Activated T-cell treated with anti-CD3 and anti-CD28 coated beads, Interleukin-2, amount 50 U/mL, for 48 hours (primary cell): Measurements from ENCODE around the gene MICAL3.

Source experiments
- DNase-seq, 2 experiments: peaks; one replicate each; pipeline ENCODE4 v3.0.0-alpha.2; 2020

Gene MICAL3

DNA sequence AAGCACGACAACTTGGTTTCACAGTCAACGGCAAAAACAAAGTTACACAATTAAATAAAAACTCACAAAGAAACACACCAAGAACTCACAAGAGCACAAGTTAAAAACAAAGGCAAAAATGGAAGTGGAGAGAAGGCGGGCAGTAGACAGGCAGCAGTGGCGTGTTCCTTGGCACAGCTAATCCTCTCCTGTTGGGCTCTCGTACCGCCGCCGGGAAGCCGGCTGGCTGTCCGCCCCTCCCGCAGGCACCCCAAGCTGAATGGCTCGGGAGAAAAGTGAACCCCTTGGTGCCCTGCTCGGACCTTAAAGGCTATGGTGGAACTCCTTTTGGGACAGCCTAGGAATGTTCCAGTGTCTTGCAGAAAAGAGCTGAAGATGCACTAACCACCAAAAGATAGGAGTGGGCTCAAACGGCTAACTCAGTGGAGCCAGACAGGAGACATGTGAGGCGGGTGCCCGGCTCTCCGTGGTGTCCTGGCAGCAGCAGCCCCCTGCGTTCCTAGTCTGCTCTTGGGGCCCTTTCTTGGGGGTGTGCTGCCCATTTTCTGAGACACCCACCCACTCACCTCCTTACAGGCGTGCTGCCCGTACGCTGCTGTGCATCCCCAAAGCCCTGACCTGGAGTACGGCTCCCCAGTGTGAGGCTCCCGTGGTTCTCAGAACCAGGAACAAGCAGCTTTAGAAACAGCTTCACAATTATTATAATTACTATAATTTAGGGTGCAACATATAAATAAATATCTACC lies 164.0 kb downstream of the MICAL3 start:
- no peak for DNase-seq

DNA sequence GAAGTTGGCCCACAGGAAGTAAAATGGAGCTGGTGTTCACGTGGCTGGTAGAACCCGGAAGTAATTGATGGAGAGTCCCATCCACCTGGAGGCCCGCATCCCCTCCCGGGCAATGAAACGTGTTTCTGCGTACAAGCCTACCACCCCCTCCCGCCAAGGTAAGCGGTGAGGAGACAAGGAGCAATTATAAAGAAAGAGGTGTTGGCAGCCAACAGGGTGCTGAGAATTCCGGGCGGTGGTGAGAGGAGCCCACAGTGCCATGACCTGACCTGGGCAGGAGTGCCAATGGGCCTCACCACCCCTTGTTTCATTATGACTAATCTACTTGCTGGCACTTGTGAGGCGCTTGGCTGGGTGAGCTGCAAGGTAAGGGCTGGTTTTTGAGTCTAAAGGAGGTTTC lies 166.3 kb downstream of the MICAL3 start:
- no peak for DNase-seq

DNA sequence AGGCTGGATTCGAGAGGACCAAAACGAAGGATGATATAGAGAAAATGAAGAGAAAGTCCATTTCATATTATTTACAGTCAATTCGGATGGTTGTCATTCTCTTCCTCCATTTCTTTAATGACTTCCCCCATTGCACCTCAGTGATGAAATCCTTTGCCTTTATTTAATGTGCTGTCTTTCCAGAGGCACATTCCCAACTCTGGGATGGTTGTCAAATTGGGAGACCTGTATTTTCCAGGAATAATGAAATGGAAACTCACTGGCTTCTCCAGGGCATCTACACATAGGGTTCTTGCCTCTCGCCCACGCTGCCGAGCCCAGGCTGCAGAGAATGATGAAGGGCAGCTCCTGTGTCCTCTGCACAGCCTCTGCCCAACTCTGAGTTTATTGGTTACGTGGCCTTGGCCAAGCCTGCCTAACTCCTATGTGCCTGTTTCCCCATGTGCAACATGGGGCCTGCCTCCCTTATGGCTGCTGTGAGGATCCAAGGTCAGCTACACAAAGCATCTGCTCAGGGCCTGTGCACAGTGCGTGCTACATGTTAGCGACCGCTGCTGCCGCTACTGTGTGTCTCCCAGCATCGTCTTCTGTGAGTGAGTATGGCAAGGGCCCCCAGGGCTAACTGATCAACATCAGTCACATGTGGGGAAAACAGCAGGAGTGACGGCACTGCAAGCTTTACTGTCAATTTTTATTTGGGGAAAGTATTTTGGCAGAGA lies 168.6 kb downstream of the MICAL3 start:
- no peak for DNase-seq

DNA sequence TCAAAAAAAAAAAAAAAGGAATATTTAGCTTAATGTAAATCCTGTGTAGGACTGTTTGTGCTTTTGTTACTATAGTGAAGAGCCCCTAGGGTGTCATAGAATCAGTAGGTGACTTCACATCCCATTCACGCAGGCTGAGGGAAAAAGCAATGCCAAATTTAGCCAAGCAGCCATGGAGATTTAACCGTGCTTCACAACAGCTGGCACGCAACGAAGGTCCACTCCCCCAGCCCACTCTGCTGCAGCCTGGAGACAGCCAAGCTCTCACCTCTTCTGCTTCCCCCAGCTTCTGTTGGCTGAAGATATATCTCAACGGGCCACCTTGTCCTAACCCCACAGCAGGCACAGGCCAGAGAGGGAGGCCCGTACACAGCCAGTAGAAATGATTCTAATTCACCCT lies 171.3 kb downstream of the MICAL3 start:
- no peak for DNase-seq

DNA sequence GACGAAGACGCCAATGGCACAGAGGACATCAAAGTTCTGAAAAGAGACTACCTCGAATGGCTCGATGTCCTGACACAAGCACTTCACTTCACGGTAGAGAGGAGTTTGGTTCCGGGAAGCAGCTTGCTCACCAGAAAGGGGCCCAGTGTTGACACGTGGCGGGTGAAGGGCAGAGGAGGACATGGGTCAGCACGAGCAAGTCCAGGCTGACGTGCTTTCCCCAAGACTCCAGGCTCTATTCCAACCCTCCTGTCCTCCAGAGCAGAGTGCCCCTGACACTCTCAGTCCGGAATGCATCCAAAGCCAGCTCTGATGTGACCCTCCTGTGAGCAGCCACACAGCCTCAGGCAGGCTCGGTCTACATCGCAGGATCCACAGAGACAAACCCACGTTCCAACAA lies 172.6 kb downstream of the MICAL3 start:
- no peak for DNase-seq

DNA sequence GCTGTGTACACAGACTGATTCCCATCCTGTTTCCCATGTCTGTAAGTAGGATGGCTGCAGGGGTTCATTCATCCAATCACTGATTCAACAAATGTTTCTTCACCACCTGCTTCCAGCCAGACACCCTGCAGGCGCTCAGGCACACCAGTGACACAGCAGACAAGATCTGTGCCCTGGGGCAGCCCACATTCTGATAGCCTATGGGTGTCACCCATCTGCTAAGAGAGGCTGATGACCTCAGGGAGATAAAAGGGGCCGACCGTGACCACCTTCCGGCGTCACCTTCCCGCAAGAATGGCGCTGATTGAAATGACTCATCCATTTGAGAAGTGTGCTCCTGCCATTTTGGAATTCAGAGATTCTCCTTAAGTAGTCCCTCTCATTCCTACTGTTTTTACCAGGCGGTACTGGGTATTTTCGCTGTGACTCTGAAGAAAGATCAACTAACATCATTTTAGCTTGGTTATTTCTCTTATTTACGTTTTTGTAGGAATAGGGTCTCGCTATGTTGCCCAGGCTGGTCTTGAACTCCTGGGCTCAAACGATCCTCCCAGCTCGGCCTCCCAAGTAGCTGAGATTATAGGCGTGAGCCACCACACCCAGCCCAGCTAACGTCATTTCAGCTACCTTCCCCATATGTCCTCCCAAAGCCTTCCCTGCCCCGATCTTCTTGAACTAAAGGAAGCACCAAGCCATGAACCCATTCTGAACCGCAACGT lies 176.8 kb downstream of the MICAL3 start:
- DNase-seq = no peak

DNA sequence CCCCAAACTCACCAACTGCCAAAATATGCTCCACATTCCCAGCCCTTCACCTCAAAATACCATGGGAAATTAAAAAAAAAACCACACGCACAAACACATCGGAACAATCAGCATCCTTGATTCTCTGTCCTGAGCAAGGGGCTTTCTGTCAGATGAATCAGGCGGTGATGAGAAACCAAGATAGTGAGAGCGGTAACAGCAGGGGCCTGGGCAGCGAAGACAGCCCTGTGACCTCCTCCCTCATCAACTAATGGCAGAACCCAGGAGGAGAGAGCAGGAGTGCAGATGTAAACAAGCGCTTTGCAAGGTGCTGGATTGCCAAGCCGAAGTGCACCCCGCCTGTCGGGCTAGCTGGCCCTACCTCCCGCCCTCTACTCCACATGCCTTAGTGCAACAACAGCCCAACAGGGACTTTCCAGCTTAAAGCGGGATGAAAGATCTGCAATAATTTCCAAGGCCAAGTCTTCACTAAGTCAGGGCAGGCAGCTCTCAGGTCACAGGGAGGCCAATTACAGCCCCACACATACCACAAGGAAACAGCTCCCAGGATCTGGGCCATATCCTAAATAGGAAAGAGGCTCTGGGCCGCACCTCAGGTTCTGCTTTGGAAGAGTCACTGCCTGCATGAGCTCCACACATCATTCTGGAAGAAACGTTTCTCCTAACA lies 177.9 kb downstream of the MICAL3 start:
- DNase-seq = no peak

DNA sequence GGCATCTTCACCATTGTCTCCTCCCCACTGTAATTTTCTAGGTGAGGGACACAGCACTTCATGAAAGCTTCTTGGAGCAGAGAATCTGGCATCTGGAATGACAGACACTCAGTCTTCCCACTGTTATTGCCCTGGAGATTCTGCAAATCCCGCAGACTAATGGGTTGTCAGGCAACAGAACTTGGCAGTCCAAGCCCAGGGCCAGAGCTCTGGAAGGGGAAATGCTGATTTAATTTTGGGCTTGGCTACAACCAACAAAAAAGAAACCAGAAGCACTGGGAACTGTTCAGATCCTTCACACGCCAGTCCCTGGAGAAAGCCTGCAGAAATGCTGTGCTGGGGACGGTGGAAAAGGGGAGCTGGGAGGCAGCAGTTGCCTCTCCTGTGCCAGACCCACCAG lies 178.6 kb downstream of the MICAL3 start:
- no peak for DNase-seq

DNA sequence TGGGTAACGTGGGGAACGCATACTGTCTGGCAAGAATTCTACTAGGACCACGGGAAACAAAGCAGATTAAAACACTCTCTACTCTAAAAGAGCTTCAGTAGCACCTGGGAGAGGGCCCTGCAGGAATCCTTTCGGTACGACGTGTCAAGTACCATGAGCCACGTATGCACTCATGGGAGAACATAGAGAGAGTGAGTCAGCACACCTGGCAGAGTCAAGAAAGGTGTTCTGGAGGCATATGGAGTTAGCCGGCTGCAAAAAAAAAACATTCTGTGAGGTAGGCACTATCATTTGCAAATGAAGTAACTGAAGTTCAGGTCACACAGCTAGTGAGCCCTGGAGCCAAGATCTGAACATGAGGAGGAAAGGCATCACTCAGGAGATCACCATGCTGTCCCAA lies 179.0 kb downstream of the MICAL3 start:
- DNase-seq = no peak

DNA sequence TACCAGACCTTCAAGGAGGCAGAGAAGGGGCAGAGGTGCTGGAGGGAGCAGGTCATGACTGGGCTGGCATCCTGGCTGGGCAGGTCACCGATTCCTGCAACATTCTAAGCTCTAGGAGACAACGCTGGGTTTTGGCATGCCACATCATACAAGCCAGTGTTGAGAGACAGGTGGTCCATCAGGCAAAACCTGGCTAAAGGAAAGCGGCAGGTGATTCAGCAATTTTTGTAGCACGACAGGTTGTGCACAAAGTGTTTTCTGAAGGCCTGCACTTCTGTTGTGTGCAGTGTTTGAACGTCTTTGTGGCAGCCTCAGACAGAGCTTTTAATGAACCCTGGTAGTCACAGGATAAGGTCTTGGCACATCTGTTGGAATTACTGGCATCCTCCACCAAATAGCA lies 180.2 kb downstream of the MICAL3 start:
- DNase-seq = no peak

DNA sequence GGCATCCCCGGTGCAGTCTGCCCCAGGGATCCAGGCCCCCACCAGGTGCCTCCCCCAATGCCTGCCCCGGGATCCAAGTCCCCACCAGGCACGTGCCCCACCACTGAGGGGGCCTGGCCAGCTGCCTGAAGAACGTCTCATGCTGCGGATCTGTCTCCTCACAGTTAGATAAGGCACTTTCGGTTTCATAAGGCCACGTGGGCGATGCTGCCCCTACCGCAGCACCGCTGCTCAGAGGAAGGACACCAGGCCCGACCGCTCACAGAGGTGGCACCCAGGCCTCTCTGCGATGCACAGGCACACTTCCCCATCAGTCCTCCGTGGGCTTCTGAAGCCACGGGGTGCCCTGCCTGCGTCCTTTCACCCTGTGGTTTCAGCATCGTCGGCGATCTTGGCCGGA lies 182.0 kb downstream of the MICAL3 start:
- DNase-seq = peak; percentile 26 to 41

DNA sequence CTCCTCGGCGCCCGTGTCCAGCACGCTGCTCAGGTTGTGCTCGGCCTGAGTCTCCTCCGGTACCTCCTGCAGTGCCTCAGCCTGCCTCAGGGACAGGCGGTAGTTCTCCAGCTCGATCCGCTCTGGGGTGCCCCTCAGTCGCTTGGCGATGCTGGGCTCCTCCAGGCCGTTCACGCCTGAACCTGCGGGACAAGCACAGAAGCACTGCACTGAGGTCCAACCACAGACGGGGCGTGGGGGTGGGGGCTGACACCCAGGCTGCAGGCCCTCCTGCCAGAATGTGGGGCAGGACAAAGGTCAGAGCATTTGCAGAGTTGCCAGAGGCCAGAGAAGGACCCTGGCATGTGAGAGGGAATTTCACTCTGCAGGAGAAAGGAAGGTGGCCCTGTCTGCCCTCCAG lies 182.5 kb downstream of the MICAL3 start:
- DNase-seq = no peak

DNA sequence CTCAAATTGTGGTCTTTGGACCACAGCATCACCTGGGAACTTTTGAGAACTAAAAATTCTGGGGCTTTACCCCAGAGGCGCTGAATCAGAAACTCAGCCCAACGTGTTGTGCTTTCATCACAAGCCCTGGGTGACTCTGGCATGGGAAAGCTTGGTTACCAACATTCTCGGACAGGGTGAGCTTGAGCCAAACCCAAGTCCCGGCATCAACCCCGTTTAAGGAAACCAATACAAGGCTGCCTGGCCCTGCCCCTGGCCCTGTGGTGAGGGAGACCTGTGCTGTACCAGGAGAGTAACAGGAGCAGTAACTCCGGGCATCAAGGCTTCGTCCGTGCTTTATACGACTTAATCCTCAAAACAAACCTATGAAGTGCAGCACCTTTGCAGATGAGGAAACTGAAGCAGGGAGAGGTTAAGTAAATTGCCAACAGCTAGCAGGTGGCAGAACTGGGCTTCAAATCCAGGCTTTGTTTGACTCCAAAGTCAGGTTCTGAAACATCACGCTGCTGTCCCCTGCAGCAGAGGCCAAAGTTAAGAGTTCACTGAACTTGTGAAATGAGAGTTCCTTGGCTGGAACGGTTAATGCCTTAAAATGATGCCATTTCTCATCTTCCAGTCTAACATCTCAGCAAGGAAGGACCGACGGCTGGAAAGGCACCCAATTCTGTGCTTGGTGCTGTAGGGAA lies 186.0 kb downstream of the MICAL3 start:
- DNase-seq = no peak

DNA sequence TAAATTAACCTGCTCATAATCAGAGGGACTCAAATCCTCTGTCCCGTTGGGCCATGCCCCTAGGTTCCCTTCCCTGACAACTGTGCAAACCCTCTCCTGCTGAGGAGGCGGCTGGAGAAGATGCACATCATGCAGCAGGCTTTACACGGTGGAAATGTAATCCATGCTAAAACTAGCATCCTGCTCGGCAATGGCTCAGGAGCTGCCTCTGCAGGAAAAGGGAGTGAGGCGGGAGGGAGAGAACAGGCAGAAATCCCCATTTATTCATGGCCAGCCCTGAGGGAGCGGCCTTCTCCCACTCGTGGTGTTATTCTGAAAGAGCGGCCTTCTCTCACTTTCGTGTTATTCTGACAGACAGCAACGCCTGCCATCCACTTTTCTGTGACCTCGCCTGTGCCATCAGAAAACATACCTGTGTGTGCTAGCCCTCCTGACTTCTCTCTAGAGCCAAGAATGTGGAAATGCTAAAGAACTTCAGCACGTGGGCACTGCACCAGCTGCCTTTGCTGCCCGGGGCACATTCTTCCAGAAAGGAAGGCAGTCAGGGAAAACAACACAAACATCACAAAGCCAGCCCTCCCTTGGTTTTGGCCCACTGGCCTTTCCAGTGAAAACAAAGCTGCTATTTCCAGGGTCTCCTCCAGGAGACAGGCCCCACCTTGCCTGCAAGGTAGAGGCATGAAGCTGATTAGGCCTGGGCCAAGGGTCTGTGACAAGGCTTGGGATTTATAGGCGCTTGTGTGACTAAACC lies 187.2 kb downstream of the MICAL3 start:
- no peak for DNase-seq

DNA sequence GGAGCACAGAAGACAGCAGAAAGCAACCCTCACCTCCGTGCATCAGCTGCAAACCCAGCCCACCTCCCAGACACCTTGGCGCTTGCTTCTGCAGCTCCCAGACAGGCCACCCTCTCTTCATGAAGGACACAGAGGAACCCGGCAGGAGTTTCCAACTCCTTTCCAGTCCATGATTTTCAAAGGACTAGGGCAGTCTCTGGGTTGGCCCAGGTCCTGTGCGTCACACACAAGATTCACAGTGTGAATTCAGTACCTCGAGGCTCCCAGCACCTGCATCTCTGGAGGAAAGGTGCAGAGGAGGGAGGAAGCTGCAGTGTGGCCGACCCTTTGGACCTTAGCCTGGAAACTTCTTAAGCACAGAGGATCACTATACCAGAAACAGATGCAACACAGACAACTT lies 189.1 kb downstream of the MICAL3 start:
- DNase-seq = no peak

DNA sequence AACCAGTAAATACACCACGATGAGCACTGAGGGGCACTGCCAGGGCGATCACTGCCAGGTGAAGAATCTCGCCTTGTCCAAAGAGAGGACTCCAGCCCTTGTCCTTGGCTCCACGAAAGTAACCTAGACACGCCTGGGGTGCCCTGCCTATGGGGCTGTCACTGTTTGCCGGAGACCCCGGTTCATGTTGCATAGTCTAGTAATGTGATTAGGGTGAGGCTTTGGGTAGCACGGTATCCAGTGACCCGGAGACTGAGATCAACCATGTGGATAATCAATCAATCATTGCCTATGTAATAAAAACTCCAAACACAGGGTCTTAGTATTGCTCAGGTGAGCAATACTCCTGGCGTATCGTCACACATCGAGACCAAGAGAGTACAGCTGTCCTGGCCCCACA lies 190.9 kb downstream of the MICAL3 start:
- DNase-seq = no peak

DNA sequence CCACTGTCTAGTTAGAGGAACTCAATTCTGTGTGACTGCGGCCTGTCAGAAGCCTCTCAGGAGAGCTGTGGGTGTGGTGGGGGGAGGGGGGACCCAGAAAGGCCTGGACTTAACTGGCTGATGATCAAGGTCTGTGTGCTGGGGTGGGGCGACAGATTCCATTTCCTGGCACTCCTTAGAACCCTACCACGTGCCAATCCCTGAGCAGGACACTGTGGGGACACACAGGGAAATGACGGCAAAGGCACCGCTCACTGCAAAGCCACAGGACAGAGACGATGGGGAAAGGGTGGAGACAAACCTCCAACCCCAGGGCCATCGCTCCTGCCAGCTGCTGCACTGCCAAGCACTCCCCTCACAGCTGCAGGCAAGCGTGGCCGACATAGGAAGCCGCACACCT lies 191.7 kb downstream of the MICAL3 start:
- no peak for DNase-seq

DNA sequence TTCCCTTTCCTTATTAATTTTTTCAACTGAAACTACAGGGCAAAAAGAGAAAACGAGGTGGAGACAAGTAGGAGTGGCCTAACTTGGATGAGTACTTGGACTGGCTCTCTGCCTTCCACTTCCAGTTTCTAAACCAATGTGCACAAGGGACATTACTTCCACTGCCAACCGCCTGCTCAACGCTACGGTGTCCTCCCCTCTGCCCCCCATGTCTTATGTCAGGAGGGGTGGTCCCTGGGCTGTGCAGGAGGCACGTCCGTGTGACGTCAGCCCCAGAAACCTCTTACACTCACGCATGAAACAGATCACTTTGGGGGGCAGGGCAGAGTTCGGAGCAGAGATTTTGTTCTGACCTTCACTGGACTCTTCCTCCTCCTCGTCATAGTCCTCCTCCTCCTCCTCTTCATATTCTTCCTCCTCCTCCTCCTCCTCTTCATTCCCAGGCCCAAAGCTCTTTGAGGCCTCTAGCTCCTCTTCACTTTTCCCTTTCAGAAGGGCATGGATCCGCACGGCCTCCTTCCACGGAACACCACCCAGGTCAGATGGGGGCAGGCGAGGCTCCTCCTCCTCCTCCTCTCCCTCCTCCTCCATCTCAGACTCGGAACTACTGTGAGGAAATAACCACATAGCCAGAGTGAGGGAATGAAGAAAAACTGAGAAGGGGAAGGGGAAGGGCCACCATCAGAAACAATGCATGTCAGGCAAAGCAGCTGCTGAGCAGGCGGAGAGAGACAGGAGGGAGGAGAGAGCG lies 192.7 kb downstream of the MICAL3 start:
- DNase-seq = no peak

DNA sequence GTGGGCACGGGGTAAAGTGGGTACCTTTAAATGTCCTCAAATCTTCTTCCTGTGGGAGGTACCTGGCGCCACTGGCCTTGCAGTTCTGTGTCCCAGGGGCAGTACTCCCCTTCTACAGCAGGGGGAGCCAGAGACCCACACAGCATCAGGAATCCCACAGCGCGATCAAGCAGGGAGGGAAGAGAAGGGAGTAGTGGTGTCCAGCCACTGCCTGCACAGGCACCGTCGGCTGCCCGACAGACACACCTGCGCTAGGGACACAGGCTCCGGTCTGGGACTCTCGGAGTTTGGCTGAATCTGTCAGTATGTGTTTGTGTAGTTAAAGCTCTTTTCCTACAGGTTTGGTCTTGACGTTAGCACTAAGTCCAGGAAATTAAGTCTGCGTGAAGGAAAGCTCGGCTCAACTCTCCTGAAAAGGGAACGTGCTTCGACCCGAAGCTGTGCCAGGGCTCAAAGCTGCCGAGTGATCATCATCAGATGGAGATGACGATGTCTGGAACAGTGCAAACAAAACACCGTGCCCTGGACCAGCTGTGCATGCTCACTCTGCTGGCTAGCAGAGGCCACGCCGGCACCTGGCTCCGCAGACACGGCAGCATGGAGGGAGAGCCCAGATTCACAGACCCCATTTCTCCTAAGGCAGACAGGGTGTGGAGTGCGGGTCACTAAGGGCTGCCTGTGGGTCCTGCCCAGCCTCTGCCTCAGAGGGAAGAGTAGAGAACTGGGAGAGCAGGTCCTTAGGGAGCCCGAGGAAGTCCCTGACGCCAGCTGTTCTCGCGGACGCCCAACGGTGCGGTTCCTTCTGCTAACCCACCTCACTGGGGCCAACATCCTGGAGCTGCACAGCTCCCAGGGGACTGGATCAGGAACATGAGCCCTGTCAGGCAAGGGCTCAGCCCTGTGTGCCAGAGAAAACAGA lies 194.1 kb downstream of the MICAL3 start:
- peak; percentile 91 to 94 for DNase-seq

DNA sequence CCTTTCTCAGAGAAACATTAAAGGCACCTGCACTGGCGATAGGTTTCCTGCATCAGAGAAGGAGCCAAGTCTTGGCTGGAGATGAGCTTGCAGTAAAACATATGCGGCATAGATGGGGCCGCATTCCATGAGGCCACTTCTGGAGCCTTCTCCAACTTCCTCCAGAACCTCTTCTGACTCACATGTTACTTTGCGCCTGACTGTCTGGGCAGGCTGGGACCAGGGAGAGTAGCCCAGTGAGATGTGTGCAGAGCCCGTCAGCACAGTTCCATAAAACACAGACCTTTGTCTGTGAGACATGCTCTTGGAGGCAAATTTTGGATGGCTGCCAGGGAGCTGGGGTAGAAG lies 194.7 kb downstream of the MICAL3 start:
- DNase-seq = no peak
